Activated naive CD4-positive, alpha-beta T cell treated with anti-CD3 and anti-CD28 coated beads, Interleukin-2, amount 50 U/mL, for 24 hours (primary cell): Measurements from ENCODE around the gene PTER.

Source experiments
- H3K27ac Mint-ChIP-seq: one replicate; pipeline ENCODE4 v1.8.0; 2021; ENCODE audit warnings: mild to moderate bottlenecking, mixed read lengths
- H3K27me3 Mint-ChIP-seq: one replicate; pipeline ENCODE4 v1.8.0; 2021; ENCODE audit warnings: mixed read lengths
- H3K36me3 Mint-ChIP-seq: one replicate; pipeline ENCODE4 v1.8.0; 2021; ENCODE audit warnings: mixed read lengths
- H3K4me1 Mint-ChIP-seq: one replicate; pipeline ENCODE4 v1.8.0; 2021; ENCODE audit warnings: mixed read lengths
- H3K4me3 Mint-ChIP-seq: one replicate; pipeline ENCODE4 v1.8.0; 2021; ENCODE audit warnings: mild to moderate bottlenecking, mixed read lengths
- H3K9me3 Mint-ChIP-seq: one replicate; pipeline ENCODE4 v1.8.0; 2021; ENCODE audit warnings: mixed read lengths

The PTER gene

GRCh38 chr10:16436758-16437539 is at the start of gene PTER:
TSS of gene PTER (plus strand) at chr10:16437010. CDS start at chr10:16484385, 47,375 bp downstream.
- Mint-ChIP-seq H3K27ac (peak within 1 kb of the TSS; percentile 88), H3K4me3 (peak within 1 kb of the TSS; percentile 95), H3K9me3 (no peaks in the 10 kb centered on the region), H3K4me1 (peaks cover 49% of the 10 kb centered on the region), H3K27me3 (no peaks in the 10 kb centered on the region), H3K36me3 (peaks cover 21% of the 10 kb centered on the region)

- no peaks in the 10 kb centered on the region for H3K36me3 Mint-ChIP-seq
- H3K27ac Mint-ChIP-seq: no peak overlapping the region
- H3K4me1 Mint-ChIP-seq: no peaks in the 10 kb centered on the region
- no peaks in the 10 kb centered on the region for H3K9me3 Mint-ChIP-seq
- no peak overlapping the region for H3K4me3 Mint-ChIP-seq
- peaks cover 4% of the 10 kb centered on the region for H3K27me3 Mint-ChIP-seq
Measured at GRCh38 chr10:16392531-16393069, 44.2 kb upstream of the PTER start.

- Mint-ChIP-seq H3K27me3 (peaks cover 4% of the 10 kb centered on the region), H3K4me3 (no peak overlapping the region), H3K36me3 (no peaks in the 10 kb centered on the region), H3K4me1 (no peaks in the 10 kb centered on the region), H3K9me3 (no peaks in the 10 kb centered on the region), H3K27ac (no peak overlapping the region)
Measured at GRCh38 chr10:16393271-16393858, 43.4 kb upstream of the PTER start.

- Mint-ChIP-seq H3K9me3 (no peaks in the 10 kb centered on the region), H3K36me3 (no peaks in the 10 kb centered on the region), H3K4me3 (no peak overlapping the region), H3K4me1 (no peaks in the 10 kb centered on the region), H3K27me3 (no peaks in the 10 kb centered on the region), H3K27ac (no peak overlapping the region)
Measured at GRCh38 chr10:16401416-16401815, 35.4 kb upstream of the PTER start.

- Mint-ChIP-seq H3K27me3 (no peaks in the 10 kb centered on the region), H3K4me3 (no peak overlapping the region), H3K4me1 (no peaks in the 10 kb centered on the region), H3K9me3 (no peaks in the 10 kb centered on the region), H3K36me3 (no peaks in the 10 kb centered on the region), H3K27ac (no peak overlapping the region)
Measured at GRCh38 chr10:16408379-16408778, 28.4 kb upstream of the PTER start.

- Mint-ChIP-seq H3K27ac (no peak overlapping the region), H3K4me3 (no peak overlapping the region), H3K36me3 (no peaks in the 10 kb centered on the region), H3K9me3 (no peaks in the 10 kb centered on the region), H3K4me1 (no peaks in the 10 kb centered on the region), H3K27me3 (peaks cover 8% of the 10 kb centered on the region)
Measured at GRCh38 chr10:16417341-16417740, 19.5 kb upstream of the PTER start.

GRCh38 chr10:16423599-16423998 is 13.2 kb upstream of the PTER start:
- Mint-ChIP-seq H3K4me1 (no peaks in the 10 kb centered on the region), H3K27ac (no peak overlapping the region), H3K36me3 (peaks cover 2% of the 10 kb centered on the region), H3K4me3 (no peak overlapping the region), H3K9me3 (no peaks in the 10 kb centered on the region), H3K27me3 (peaks cover 6% of the 10 kb centered on the region)

GRCh38 chr10:16425449-16425848 is 11.4 kb upstream of the PTER start:
- Mint-ChIP-seq H3K36me3 (peaks cover 2% of the 10 kb centered on the region), H3K27ac (no peak overlapping the region), H3K4me3 (no peak overlapping the region), H3K9me3 (no peaks in the 10 kb centered on the region), H3K4me1 (no peaks in the 10 kb centered on the region), H3K27me3 (peaks cover 2% of the 10 kb centered on the region)

- no peak overlapping the region for H3K4me3 Mint-ChIP-seq
- no peaks in the 10 kb centered on the region for H3K4me1 Mint-ChIP-seq
- H3K27me3 Mint-ChIP-seq: no peaks in the 10 kb centered on the region
- no peak overlapping the region for H3K27ac Mint-ChIP-seq
- peaks cover 2% of the 10 kb centered on the region for H3K36me3 Mint-ChIP-seq
- no peaks in the 10 kb centered on the region for H3K9me3 Mint-ChIP-seq
Measured at GRCh38 chr10:16429539-16429938, 7.3 kb upstream of the PTER start.

- H3K27ac Mint-ChIP-seq: peak overlapping the region; percentile 88
- H3K9me3 Mint-ChIP-seq: no peaks in the 10 kb centered on the region
- peaks cover 17% of the 10 kb centered on the region for H3K36me3 Mint-ChIP-seq
- H3K4me1 Mint-ChIP-seq: peaks cover 44% of the 10 kb centered on the region
- no peaks in the 10 kb centered on the region for H3K27me3 Mint-ChIP-seq
- peak overlapping the region; percentile 95 for H3K4me3 Mint-ChIP-seq
Measured at GRCh38 chr10:16436367-16436757, 448 bp upstream of the PTER start.

GRCh38 chr10:16437540-16437894 is 707 bp downstream of the PTER start:
- H3K4me1 Mint-ChIP-seq: peaks cover 53% of the 10 kb centered on the region
- H3K36me3 Mint-ChIP-seq: peaks cover 21% of the 10 kb centered on the region
- H3K4me3 Mint-ChIP-seq: peak overlapping the region; percentile 95

GRCh38 chr10:16439295-16439694 is 2.5 kb downstream of the PTER start:
- H3K27me3 Mint-ChIP-seq: no peaks in the 10 kb centered on the region
- H3K36me3 Mint-ChIP-seq: peaks cover 25% of the 10 kb centered on the region
- H3K4me3 Mint-ChIP-seq: peak overlapping the region; percentile 72
- H3K9me3 Mint-ChIP-seq: no peaks in the 10 kb centered on the region
- H3K4me1 Mint-ChIP-seq: peaks cover 60% of the 10 kb centered on the region
- no peak overlapping the region for H3K27ac Mint-ChIP-seq

More at GRCh38 chr10:16437540-16437894, 707 bp downstream of the PTER start:
- Mint-ChIP-seq H3K27me3 (no peaks in the 10 kb centered on the region), H3K27ac (peak overlapping the region; percentile 83), H3K9me3 (no peaks in the 10 kb centered on the region)

GRCh38 chr10:16440396-16441133 is 3.8 kb downstream of the PTER start:
- Mint-ChIP-seq H3K36me3 (peaks cover 28% of the 10 kb centered on the region), H3K4me3 (peak overlapping the region; percentile 23), H3K4me1 (peaks cover 69% of the 10 kb centered on the region), H3K27me3 (no peaks in the 10 kb centered on the region), H3K9me3 (no peaks in the 10 kb centered on the region), H3K27ac (peak overlapping the region; percentile 17)

GRCh38 chr10:16441173-16441840 is 4.5 kb downstream of the PTER start:
- no peak overlapping the region for H3K4me3 Mint-ChIP-seq

GRCh38 chr10:16442914-16443313 is 6.1 kb downstream of the PTER start:
- H3K4me1 Mint-ChIP-seq: peaks cover 61% of the 10 kb centered on the region
- H3K27me3 Mint-ChIP-seq: no peaks in the 10 kb centered on the region
- H3K4me3 Mint-ChIP-seq: no peak overlapping the region
- no peak overlapping the region for H3K27ac Mint-ChIP-seq
- peaks cover 27% of the 10 kb centered on the region for H3K36me3 Mint-ChIP-seq
- no peaks in the 10 kb centered on the region for H3K9me3 Mint-ChIP-seq

More at GRCh38 chr10:16441173-16441840, 4.5 kb downstream of the PTER start:
- Mint-ChIP-seq H3K9me3 (no peaks in the 10 kb centered on the region), H3K27me3 (no peaks in the 10 kb centered on the region), H3K27ac (peak overlapping the region; percentile 63), H3K4me1 (peaks cover 69% of the 10 kb centered on the region), H3K36me3 (peaks cover 30% of the 10 kb centered on the region)
